Smooth muscle cell (in vitro differentiated cells): ENCODE results near the gene MRPL20. TPM values are rescaled to one million over a fixed set of nuclear protein-coding genes. Genes with fewer than 3 reads are reported as not detected.
A peak's percentile ranks its signal among the peaks of the same experiment; 100 is the strongest.

Source experiments
- DNase-seq: peaks from one replicate; lab custom pipeline; 2025; ENCODE audit not compliant: unreplicated experiment; lab: John Stamatoyannopoulos, UW
- H2AFZ ChIP-seq: fragments of 200-600 bp; sonication (generic); 2 replicates; pipeline ENCODE4 v1.6.0; 2016; ENCODE audit warnings: antibody characterized with exemption, low read depth, mild to moderate bottlenecking
- H3F3A ChIP-seq: fragments of 200-600 bp; sonication (generic); 2 replicates; pipeline ENCODE4 v1.6.0; 2017; ENCODE audit warnings: antibody characterized with exemption, low read depth
- H3K27ac ChIP-seq: fragments of 200-600 bp; sonication (generic); 2 replicates; pipeline ENCODE4 v1.5.1; 2016; ENCODE audit warnings: low read depth, mild to moderate bottlenecking
- H3K27me3 ChIP-seq: fragments of 200-600 bp; sonication (generic); 2 replicates; pipeline ENCODE4 v1.6.1; 2016; ENCODE audit warnings: low read depth, mild to moderate bottlenecking
- H3K36me3 ChIP-seq: fragments of 200-600 bp; sonication (generic); 2 replicates; pipeline ENCODE4 v1.5.1; 2016; ENCODE audit warnings: low read depth
- H3K4me1 ChIP-seq: fragments of 200-600 bp; sonication (generic); 2 replicates; pipeline ENCODE4 v1.5.1; 2016; ENCODE audit warnings: low read depth
- H3K4me2 ChIP-seq: fragments of 200-600 bp; sonication (generic); 2 replicates; pipeline ENCODE4 v1.6.0; 2016; ENCODE audit warnings: mild to moderate bottlenecking
- H3K4me3 ChIP-seq: fragments of 200-600 bp; sonication (generic); 2 replicates; pipeline ENCODE4 v1.5.1; 2016; ENCODE audit warnings: mild to moderate bottlenecking
- H3K79me2 ChIP-seq: fragments of 200-600 bp; sonication (generic); 2 replicates; pipeline ENCODE4 v1.6.0; 2016; ENCODE audit warnings: low read depth, mild to moderate bottlenecking
- H3K9ac ChIP-seq: fragments of 200-600 bp; sonication (generic); 2 replicates; pipeline ENCODE4 v1.6.0; 2016; ENCODE audit warnings: low read depth
- H3K9me3 ChIP-seq: fragments of 200-600 bp; sonication (generic); replicated peaks from 2 replicates; pipeline ENCODE4 v1.5.1; 2016; ENCODE audit warnings: low read depth
- H4K20me1 ChIP-seq: fragments of 200-600 bp; sonication (generic); 2 replicates; pipeline ENCODE4 v1.6.0; 2016; ENCODE audit warnings: low read depth
- CTCF ChIP-seq: fragments of 200-600 bp; sonication (generic); IDR thresholded peaks from 2 replicates; pipeline ENCODE4 v1.5.1; 2017; ENCODE audit warnings: borderline replicate concordance, mild to moderate bottlenecking, antibody characterized with exemption; ENCODE audit not compliant: insufficient read depth, poor library complexity, severe bottlenecking
- WGBS: methylation state at CpG from one replicate; pipeline ENCODE4 v1.1.7; 2016; ENCODE audit warnings: low lambda C conversion rate; 5-methylcytosine and 5-hydroxymethylcytosine counted together
- polyA plus RNA-seq: library from polyadenylated mRNA; unstranded; fragments of >200 nt; fragmentation: Nextera tagmentation; extraction: Ambion mirVana; gene quantifications from 2 replicates; pipeline ENCODE4 v1.2.1, GENCODE V29; 2016
- total RNA-seq: library from RNA; depleted of rRNA; stranded (reverse); fragments of >200 nt; gene quantifications from 2 replicates; pipeline ENCODE4 v1.2.3, GENCODE V29; 2014

The MRPL20 gene
- total and polyA plus RNA-seq, 2 experiments from 2014 or later = 99.6 to 147 TPM

- Histone ChIP-seq H3K79me2 (peaks cover 16% of the 10 kb centered on the region), H3K36me3 (no peaks in the 10 kb centered on the region), H3K9ac (peak overlapping the region; percentile 43), H3K4me1 (peaks cover 50% of the 10 kb centered on the region), H3K27me3 (no peaks in the 10 kb centered on the region), H3K9me3 (no peaks in the 10 kb centered on the region), H4K20me1 (peaks cover 26% of the 10 kb centered on the region), H3F3A (peaks cover 14% of the 10 kb centered on the region), H3K4me3 (peak overlapping the region; percentile 59), H3K4me2 (peak overlapping the region; percentile 97), H2AFZ (no peak overlapping the region), H3K27ac (no peak overlapping the region)
- DNase-seq = no peak
- WGBS = 33% methylated on average over 17 of the region's 40 CpGs
- TF ChIP-seq CTCF = no peak
Observed at GRCh38 chr1:1435911-1436629, 29.0 kb upstream of the MRPL20 start.

- H3K27ac ChIP-seq = peak within 1 kb of the TSS; percentile 89
- H3K4me3 ChIP-seq = peak within 1 kb of the TSS; percentile 59
- H3K79me2 ChIP-seq = peaks cover 16% of the 10 kb centered on the region
- peaks cover 58% of the 10 kb centered on the region for H3K4me1 ChIP-seq
- no peaks in the 10 kb centered on the region for H3K36me3 ChIP-seq
- peaks cover 18% of the 10 kb centered on the region for H3F3A ChIP-seq
- H3K9me3 ChIP-seq = no peaks in the 10 kb centered on the region
- peak within 1 kb of the TSS; percentile 97 for H3K4me2 ChIP-seq
- H4K20me1 ChIP-seq = peaks cover 26% of the 10 kb centered on the region
- peak within 1 kb of the TSS; percentile 62 for H3K9ac ChIP-seq
- 10% methylated on average over 51 of the region's 89 CpGs for whole genome bisulfite sequencing
- no peak for TF ChIP-seq CTCF
- peak; percentile 51 for DNase-seq
- H3K27me3 ChIP-seq = no peaks in the 10 kb centered on the region
- no peak within 1 kb of the TSS for H2AFZ ChIP-seq
Observed at GRCh38 chr1:1435106-1435903, 28.2 kb upstream of the MRPL20 start, which contains the start of gene VWA1. VWA1 (plus strand) TSS chr1:1435690; CDS start chr1:1435749, 59 bp downstream.

GRCh38 chr1:1434824-1435105 lies 27.7 kb upstream of the MRPL20 start:
- no peak overlapping the region for H2AFZ ChIP-seq

More at GRCh38 chr1:1434824-1435105, 27.7 kb upstream of the MRPL20 start:
- H3K79me2 ChIP-seq = peaks cover 16% of the 10 kb centered on the region
- peak overlapping the region; percentile 97 for H3K4me2 ChIP-seq
- WGBS = 75% methylated on average over 4 of the region's 4 CpGs
- TF ChIP-seq CTCF = no peak
- no peaks in the 10 kb centered on the region for H3K9me3 ChIP-seq
- peak overlapping the region; percentile 43 for H3K9ac ChIP-seq
- peak overlapping the region; percentile 89 for H3K27ac ChIP-seq
- H3K27me3 ChIP-seq = no peaks in the 10 kb centered on the region
- peaks cover 23% of the 10 kb centered on the region for H3F3A ChIP-seq
- H3K4me1 ChIP-seq = peaks cover 60% of the 10 kb centered on the region
- H4K20me1 ChIP-seq = peaks cover 26% of the 10 kb centered on the region
- DNase-seq = no peak
- no peaks in the 10 kb centered on the region for H3K36me3 ChIP-seq
- peak overlapping the region; percentile 59 for H3K4me3 ChIP-seq
